GM21786 (cell line): ENCODE measurements around the gene C19orf38.
A peak's percentile ranks its signal among the peaks of the same experiment; 100 is the strongest.
"Not testable (repeated sequence)": the region's sequence is repeated elsewhere in the genome, so short reads cannot be mapped to it uniquely, and the experiment has no call there.

Experiments
- ATAC-seq: cut with Tn5 transposase; IDR thresholded peaks from one replicate; pipeline ENCODE4 v1.9.1; 2021; ENCODE audit not compliant: unreplicated experiment

C19orf38 gene

DNA sequence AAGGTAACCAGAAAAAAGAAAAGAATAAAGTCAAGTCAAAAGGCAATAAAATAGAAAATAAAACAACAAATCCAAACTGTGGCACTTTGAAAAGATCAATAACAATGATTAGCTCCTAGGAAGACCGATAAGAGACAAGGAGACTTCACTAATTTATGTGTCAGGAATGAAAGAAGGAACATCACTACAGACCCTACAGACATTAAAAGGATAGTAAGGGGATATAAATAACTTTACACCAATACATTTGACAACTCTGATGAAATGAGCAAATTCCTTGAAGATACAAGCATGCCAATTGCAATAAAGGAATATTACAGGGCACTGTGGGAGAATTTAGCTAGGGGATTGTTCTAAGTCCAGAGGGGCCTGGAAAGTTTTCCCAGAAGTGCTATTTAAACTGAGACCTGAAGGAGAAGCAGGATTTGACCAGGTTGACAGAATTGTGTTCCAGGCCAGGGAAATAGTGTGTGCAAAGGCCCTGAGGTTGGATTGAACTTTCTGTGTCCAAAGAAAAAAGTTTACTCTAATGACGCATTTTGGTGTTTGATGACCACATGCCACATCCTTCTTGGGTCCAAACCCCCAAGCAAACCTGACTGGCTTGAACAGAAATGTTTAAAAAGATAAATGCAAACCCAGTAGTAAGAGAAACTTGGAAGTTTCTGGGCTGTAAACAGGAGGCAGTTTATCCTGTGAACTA, 1.6 kb upstream of the C19orf38 start:
- no peak for ATAC-seq

GRCh38 chr19:10850631-10851030, 2.4 kb downstream of the C19orf38 start:
- ATAC-seq, result no peak

DNA sequence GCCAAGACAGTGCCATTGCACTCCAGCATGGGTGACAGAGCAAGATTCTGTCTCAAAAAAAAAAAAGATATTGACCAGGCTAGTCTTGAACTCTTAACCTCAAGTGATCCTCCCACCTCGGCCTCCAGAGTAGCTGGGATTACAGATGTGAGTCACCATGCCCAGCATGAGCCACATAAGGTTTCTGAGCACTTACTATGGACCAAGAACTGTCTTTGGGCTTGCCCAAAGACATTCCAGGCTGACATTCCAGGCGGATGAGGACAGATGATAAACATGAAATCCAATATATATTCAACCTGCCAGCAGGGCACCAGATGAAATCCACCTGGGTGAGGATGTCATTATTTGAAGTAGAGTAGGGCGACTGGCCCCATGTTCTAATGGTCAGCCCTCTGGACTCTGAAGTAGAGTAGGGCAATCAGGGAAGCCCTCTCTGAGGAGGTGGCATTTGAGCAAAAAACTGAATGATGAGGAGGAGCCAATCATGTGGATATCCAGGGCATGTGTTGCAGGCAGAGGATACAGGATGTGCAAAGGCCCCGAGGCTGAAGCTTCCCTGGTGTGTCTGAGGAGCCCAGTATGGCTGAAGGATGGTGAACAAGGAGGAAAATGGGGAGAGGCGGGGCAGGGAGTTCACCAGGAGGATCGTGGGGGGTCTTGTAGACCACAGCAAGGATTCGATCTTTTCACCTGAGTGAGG, 4.0 kb downstream of the C19orf38 start:
- no peak for ATAC-seq

GRCh38 chr19:10852941-10853340, 4.7 kb downstream of the C19orf38 start:
- ATAC-seq, result no peak

GRCh38 chr19:10854350-10855089, 6.3 kb downstream of the C19orf38 start:
- ATAC-seq, result no peak

DNA sequence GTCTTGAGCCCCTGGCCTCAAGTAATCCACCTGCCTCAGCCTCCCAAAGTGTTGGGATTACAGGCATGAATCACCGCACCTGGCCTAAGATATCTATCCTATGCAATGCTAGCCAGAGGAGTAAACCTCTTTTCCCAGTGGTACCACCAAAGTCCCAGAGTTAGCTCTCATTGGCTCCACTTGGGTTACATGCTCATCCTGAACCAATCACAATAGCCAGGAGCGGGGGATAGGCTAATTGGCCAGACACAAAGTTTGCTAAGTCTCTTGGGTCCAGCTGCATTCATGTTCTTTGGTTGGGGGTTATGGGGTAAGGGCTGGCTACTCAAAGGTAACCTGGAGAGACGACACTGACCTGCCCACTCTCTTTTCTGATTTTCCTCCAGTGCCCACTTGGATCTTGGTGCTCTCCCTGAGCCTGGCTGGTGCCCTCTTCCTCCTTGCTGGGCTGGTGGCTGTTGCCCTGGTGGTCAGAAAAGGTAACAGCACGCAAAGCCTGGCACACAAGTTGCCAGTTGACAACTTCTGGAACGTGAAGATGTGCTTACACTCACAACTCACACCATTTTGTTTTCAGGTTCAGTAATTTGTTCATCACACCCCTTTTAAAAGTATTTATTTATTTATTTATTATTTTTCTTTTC, 7.8 kb downstream of the C19orf38 start:
- no peak for ATAC-seq

- not testable (repeated sequence) for ATAC-seq
Observed at GRCh38 chr19:10856899-10857298, 8.7 kb downstream of the C19orf38 start.

DNA sequence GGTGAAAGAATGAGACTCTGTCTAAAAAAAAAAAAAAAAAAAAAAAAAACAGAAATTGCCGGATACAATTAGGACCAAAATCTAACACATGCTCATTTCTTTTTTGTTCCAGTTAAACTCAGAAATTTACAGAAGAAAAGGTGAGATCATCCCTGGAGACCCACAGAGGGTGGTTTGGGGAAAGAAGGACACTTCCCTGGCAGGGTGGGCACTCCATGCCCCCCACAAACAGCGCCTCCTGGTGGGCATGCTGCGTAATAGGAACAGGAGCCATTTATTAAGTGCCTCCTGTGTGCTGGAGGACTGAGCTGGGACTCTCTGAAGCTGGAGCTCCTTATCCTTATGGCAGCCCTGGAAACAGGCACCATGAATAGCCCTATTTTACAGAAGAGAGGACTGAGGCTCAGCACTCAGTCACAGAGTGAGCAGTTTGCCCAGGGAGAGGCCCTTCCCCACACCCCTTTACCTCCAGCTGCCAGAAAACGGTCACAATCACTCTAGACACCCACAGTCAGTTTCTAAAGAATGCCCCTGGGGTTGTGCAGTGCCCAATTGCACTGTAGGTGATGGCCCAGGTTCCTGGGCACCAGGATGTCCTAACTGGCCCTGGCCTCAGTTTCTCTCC, 10.1 kb downstream of the C19orf38 start:
- ATAC-seq, result no peak

DNA sequence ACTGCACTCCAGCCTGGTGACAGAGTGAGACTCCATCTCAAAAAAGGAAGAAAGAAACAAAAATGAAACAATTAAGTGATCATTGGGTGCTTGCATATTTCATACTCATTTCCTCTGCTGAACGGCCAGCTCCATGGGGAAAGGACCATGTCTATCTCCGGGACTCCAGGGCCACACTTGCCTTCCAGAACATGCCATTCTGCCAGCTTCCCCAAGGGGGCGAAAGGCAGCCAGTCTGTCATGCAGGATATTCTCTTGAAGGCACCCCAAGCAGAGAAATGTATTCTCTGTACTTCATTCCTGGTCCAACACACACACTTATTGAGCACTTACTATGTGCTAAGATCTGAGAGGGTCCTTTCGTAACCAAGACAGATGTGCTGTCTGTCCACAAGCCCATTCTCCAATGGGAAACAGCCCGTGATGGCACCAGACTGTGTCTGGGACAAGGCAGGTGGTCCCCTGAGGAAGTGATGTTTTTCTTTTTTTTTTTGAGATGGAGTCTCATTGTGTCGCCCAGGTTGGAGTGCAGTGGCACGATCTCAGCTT, 13.0 kb downstream of the C19orf38 start:
- ATAC-seq, result no peak

- no peak for ATAC-seq
Observed at GRCh38 chr19:10862561-10863106, 14.4 kb downstream of the C19orf38 start.

DNA sequence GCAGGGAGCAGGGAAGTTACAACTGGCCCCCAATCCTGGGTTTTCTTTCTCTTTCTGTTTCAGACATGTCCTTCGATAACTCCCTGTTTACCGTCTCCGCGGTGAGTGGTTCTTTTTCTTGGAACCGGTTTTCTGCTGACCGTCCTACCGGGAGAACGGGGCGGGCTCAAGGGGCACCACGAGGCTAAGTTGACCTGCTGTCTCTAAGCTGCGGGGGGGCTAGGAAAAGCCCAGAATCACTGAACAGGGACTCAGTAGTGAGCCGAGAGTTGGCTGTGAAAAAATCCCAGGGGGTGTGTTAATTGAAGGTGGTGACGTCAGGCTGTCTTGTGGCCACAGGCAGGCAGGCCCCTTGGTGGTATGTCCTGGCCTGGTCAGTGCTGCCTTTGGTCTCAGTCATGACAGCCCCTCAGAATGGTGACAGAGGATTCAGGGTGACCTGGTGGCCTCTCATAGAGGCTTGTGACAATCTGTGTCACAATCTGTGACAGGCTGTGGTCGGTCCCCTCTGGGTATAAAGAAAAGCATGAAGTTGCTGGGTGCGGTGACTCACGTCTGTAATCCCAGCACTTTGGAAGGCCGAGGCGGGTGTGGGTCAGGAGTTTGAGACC, 15.0 kb downstream of the C19orf38 start:
- ATAC-seq, result no peak

DNA sequence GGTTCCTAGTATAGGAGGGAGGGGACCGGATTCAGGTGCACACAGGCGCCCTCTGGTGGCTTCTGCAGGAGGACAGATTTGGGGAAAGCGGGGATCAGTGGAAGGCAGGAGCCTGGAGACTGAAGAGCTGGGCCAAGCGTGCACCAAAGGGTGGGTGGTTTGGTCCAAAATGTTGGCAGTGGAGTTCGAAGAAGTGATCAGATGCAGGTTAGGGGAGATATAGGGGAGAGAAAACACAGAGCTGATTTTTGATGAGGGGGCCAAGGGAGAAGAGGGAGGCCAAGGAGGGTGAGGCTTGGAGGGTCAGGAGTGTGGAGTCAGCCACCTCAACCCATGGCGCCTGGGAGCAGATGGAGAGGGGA, 16.3 kb downstream of the C19orf38 start:
- ATAC-seq, result no peak

DNA sequence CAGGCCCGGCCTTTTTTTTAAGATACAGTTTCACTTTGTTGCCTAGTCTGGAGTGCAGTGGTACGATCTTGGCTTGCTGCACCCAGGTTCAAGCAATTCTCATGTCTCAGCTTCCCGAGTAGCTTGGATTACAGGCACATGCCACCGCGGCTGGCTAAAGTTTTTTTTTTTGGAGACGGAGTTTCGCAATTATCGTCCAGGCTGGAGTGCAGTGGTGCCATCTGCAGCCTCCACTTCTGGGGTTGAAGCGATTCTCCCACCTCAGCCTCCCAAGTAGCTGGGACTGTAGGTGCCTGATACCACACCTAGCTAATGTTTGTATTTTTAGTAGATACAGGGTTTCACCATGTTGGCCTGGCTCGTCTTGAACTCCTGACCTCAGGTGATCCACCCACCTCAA, 18.3 kb downstream of the C19orf38 start:
- ATAC-seq, result no peak

DNA sequence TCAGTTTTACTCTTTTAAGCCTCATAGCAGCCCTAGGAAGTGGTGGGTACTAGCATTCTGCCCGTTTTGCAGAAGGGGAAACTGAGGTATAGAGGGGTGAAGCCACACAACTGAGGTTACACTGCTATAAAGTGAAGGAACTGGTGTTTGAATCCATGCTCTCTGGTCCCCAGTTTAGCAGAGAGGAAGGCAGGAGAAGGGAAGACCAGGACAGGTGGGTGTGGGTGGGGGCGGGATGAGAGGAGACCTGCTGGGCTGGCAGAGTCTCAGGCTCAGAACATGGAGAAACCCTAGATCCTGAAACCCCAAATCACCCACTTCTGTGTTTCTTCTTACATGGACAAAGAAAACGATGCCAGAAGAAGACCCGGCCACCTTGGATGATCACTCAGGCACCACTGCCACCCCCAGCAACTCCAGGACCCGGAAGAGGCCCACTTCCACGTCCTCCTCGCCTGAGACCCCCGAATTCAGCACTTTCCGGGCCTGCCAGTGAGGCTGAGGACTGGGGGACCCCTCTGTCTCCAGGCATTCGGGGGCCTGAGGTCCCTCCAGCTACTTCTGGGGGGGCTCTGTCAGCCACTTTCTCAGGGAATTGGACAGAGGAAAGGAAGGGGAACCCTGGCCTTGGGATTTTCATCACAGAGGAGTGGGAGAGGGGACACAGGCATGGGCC, 20.8 kb downstream of the C19orf38 start:
- no peak for ATAC-seq

DNA sequence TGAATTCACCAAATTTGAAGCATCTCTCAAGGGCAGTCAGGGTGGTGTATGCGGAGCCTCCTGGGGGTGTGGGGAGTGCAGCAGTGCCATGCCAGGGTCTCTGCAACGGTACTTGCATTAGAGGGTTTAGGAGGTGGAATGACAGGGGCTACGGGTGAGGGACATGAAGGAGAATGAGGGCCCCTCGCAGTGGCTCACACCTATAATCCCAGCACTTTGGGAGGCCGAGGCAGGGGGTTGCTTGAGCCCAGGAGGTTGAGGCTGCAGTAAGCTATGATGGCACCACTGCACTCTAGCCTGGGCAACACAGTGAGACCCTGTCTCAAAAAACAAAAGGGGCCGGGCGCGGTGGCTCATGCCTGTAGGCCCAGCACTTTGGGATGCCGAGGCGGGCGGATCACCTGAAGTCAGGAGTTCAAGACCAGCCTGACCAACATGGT, 21.7 kb downstream of the C19orf38 start:
- not testable (repeated sequence) for ATAC-seq

DNA sequence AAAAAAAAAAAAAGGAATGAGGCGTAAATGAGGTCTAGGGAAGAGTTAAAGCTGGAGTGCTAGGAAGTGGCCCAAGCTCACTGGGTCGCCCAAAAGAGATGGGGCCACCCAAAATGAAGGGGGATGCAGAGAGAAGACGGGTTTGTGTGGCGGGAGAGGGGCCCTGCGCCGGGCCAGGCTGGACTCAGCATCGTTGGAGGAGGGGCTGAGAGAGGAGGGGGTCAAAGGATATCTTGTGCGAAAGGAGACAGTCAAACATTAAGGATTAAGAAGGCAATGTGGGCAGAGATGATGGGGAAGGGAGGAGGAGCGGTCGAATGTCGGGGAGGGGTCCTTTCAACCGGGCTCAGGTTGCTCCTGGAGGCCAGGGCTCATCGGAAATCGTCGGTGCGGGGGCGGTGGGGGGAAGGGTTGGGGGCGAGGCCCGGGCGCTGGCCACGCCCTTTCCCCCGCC, 22.3 kb downstream of the C19orf38 start:
- no peak for ATAC-seq

DNA sequence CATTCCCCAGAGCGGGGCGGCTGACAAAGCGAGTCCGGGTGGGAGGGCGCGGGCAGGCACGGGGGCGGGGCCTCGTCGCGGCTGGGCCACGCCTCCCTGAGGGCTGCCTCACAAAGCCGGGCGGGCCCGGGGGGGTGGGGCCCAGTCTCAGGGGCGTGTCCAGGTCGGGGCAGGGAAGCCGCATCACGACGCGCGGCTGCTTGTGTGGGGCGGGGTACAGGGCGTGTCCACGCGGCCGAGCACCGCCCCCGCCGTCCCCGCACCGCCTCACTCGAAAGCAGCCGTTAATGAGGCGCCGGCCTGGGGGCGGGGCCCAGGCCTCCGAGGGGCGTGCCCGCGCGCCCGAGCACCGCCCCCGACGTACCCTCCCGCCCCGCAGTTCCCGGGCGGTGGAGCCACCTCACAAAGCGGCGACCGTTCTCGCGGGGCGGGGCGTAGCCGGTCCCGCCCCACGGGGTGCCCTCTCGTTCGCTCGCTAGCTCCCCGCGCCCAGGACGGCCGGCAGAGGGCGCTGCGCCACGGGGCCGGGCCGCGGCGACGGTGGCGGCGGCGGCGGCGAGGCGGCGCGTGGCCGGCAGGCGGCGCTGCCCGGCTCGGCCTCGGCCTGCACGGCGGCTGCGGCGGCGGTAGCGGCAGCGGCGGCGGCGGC, 22.9 kb downstream of the C19orf38 start, which contains the start of gene CARM1:
TSS of gene CARM1 (plus strand) at position 599 of the 649 bp plus-strand sequence. CDS start 150 bp downstream, outside the sequence.
- peak; percentile 77 for ATAC-seq

DNA sequence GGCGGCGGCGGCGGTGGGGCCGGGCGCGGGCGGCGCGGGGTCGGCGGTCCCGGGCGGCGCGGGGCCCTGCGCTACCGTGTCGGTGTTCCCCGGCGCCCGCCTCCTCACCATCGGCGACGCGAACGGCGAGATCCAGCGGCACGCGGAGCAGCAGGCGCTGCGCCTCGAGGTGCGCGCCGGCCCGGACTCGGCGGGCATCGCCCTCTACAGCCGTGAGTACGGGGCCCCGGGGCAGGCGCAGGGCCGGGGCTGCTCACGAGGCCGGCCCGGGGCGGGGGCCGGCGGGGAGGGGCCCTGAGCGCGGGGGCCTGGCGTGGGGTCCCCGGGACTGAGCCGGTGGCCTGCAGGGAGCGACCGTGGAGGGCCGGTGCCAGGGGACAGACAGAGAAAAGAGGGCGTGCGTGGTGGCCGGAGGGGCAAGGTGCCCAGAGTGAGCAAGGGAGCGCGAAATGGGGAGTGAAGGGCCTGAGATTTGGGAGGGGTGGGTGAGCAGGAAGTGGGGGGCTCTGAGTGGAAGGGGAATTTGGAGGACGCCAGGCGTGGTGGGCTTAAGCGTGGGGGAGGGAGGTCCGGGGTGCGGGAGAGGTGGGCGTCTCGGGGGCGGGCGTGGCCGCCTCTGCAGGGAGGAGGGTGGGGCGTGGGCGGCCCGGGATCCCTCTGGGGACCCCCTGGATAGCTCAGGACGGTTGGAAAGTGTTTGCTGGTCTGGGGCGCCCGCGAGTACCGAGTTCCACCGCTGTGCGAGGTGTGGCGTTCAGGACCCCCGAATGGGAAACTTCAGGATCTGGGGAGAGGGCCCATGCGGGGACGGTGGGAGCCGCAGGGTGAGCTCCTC, 23.7 kb downstream of the C19orf38 start:
- ATAC-seq, result no peak
